ENCODE results near the gene JAM2.

DNA sequence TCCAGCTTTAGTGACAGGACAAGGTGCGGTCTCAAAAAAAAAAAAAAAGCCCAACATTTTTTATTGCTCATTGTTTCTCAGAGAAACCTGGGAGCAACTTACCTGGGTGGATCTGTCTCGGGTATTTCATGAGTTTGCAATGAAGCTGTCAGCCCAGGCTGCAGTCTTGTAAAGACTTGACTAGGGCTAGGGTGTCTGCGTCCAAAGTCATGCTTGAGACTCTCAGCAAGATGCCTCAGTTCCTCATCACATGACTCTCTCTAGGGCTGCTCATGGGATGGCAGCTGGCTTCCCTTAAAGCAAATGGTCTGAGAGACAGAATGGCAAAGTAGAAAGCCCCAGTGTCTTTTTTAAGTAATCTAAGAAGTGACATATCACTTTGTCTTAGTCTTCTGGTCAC lies 103.8 kb downstream of the JAM2 start:
- TF ChIP-seq, protein P1, sequence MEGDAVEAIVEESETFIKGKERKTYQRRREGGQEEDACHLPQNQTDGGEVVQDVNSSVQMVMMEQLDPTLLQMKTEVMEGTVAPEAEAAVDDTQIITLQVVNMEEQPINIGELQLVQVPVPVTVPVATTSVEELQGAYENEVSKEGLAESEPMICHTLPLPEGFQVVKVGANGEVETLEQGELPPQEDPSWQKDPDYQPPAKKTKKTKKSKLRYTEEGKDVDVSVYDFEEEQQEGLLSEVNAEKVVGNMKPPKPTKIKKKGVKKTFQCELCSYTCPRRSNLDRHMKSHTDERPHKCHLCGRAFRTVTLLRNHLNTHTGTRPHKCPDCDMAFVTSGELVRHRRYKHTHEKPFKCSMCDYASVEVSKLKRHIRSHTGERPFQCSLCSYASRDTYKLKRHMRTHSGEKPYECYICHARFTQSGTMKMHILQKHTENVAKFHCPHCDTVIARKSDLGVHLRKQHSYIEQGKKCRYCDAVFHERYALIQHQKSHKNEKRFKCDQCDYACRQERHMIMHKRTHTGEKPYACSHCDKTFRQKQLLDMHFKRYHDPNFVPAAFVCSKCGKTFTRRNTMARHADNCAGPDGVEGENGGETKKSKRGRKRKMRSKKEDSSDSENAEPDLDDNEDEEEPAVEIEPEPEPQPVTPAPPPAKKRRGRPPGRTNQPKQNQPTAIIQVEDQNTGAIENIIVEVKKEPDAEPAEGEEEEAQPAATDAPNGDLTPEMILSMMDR (IDR thresholded peaks at IDR 0.05): no peak
- TF ChIP-seq POLR2A (IDR thresholded peaks at IDR 0.05): no peak

Measured in heart left ventricle (tissue), 13 donors.